ENCODE results near the gene HMGN1.

HMGN1 gene

DNA sequence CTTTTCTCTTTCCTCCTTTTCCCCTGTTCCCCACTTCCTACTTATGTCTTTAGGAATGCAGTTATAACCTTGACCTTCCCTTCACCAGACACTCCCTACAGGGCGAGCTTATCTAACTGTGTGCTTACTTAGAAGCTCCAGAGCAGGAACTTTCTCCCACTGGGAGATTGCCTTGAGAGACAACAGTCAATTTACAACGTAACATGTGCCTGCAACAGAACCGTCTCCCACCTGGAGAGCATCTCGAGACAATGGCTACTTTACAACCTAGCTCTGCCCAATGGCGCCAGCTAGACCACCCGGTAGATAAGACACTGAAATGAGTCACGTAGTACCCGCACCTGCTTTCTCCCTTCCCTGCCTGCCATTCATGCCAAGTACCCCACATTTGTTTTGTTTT lies 16.7 kb downstream of the HMGN1 start:
- no peak for DNase-seq (ENCODE audit: low read depth, low spot score)

DNA sequence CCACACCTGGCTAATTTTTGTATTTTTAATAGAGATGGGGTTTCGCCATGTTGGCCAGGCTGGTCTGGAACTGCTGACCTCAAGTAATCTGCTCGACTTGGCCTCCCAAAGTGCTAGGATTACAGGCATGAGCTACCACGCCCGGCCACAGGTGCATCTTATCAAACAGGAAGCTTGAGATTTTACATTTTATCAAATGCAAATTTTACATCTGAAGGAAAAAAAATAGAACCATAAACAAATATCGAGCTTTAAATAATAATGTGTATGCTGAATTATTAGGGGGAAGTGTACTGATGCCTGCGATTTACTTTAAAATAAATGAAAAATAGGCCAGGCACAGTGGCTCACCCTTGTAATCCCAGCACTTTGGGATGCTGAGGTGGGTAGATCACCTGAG lies 18.9 kb downstream of the HMGN1 start:
- DNase-seq (ENCODE audit: low read depth, low spot score): no peak

GRCh38 chr21:39327727-39328126 lies 21.2 kb downstream of the HMGN1 start:
- no peak for DNase-seq (ENCODE audit: low read depth, low spot score)

GRCh38 chr21:39326607-39327307 lies 22.1 kb downstream of the HMGN1 start:
- DNase-seq (ENCODE audit: low read depth, low spot score): no peak

- DNase-seq (ENCODE audit: low read depth, low spot score): no peak
Observed at GRCh38 chr21:39325458-39325857, 23.4 kb downstream of the HMGN1 start.

DNA sequence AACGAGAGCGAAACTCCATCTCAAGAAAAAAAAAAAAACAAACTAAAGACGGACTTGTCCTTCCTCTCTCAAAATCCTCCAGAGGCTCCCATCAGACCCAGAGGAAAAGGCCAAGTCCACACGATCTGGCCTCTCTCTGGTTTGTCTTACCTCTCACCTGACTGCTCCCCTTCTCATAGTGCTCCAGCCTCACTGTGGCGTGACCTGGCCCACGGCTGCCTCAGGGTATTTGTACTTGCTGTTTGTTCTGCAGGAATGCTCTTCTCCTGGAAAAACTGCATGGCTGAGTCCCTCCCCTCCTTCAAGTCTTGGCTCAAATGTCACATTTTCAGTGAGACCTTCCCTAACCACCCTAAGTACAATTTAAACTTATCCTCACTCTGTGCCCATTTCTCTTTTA lies 27.5 kb downstream of the HMGN1 start:
- DNase-seq (ENCODE audit: low read depth, low spot score): no peak

DNA sequence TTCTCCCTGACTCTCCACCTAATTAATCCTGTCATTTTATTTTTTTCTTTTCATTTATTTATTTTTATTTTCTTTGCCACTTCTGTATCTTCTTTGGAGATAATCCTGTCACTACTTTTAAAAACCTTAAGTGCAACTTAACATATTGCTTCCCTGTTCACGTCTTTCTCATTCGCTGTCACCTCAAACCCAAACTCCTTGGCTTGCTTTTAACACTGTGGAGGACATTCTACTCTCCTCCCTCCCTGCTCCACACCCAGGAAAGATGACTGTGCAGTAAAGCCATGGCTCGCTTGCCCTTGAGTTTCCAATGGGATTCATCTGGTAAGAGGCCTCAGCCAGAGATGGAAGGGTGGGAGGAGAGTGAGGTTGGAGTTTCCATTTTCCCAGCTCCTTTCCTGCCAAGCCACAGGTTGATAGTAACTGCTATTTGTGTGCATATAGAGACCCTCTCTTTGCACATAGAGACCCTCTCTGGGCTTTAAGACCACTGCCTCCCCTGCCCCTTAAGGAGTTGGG lies 29.0 kb downstream of the HMGN1 start:
- DNase-seq (ENCODE audit: low read depth, low spot score): no peak

DNA sequence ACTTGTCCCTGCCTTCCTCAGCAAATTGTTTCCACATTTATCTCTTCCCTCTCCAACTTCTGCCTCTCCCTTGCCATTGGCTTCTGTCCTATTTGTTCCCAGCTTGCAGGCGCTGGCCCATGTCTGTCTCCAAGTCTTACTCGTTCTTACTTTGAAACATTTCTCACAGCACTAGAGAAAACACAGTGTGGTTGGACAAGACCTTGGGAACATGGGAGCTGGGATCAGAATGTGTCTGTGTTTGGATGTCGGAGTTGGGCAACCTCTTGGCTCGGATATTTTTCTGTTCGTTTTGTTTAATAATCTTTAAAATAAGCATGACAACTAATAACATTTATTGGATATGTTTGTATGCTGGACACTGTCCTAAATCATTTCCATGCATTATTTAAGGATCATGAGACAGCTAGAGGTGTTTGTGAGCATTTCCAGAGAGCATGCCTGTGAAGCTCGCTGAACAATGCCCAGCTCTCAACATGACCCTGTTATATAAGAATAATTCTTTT lies 29.6 kb downstream of the HMGN1 start:
- no peak for DNase-seq (ENCODE audit: low read depth, low spot score)

- no peak for DNase-seq (ENCODE audit: low read depth, low spot score)
Observed at GRCh38 chr21:39318091-39318959, 30.6 kb downstream of the HMGN1 start.

DNA sequence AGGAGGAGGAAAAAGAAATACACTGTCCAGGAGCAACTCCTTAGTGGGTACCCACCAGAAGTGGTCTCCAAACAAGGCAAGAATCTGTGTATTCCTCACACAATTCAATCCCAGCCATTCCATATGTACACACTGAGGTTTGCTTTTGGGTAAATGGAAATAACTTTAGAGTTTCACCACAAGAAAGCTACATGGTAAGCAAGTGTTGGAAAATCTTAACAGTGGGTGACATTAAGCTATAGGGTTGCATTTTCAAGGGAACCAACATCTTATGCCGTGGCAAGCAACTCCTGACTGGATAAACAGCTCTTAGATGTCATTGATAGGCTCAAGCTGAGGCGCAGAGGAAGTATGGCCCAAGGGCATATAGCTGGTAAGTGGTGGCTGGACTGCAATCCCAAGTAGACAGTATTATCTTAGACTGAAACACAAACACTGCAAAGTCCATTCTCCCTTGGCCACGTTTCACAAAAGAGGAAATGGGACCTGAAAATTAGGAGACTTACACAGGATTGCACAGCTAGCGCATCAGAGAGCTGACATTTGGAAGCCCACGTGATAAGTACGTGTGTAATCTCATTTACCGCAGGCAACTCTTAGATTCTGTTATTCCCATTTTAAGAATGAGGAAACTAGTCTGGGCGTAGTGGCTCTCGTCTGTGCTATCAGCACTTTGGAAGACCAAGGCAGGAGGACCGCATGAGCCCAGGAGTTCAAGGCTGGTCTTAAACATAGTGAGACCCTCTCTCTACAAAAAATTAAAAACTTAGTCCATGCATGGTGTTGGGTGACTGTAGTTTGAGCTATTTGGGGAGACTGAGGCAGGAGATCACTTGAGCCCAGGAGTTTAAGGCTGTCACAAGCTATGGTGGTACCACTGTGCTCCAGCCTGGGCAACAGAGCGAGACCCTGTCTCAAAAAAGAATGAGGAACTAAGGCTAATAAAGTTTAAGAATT lies 31.5 kb downstream of the HMGN1 start:
- DNase-seq (ENCODE audit: low read depth, low spot score): no peak

- DNase-seq (ENCODE audit: low read depth, low spot score): no peak
Observed at GRCh38 chr21:39316729-39317128, 32.2 kb downstream of the HMGN1 start.

GRCh38 chr21:39315603-39316445 lies 33.1 kb downstream of the HMGN1 start:
- no peak for DNase-seq (ENCODE audit: low read depth, low spot score)

DNA sequence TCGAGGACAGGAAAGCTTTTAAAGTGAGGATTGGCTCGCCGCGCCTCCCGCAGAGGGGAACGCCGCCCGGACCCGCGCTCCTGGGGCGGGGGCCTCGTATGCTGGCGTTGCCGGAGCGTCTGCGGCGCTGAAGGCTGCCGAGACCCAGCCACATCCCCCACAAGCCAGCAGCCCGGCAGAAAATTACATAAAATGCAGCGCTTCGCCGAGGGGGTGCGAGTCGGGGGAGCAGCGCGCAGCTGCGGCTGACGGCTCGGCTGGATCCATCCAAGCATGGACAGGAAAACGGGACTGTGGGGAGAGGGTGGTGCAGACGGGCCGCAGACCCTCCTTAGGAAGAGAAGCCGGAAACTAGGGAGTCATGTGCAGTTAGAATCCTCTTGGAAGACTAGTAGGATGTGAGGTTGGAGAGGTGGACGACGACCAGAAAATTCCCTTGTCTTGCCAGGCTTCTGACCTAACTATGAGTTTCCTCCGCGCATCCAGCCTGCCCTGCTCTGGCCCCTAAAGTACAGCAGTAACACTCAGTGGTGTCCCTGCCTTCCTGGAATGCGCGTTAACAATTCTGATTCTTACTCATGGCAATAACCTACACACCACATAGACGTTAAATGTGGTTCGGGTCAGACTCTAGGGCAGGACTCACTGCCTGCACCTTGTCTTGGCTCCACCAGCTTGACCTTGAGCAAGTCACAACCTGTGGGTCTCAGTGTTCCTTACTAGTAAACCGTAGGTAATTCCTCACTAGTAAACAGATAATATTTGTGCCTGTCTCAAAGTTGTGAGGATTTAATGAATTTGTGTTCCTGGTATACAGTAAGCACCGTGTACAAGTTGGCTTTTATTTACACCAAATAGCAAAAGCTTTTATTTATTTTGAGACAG lies 34.5 kb downstream of the HMGN1 start:
- peak; percentile 81 for DNase-seq (ENCODE audit: low read depth, low spot score)

- DNase-seq (ENCODE audit: low read depth, low spot score): peak; percentile 94
Observed at GRCh38 chr21:39313571-39314142, 35.2 kb downstream of the HMGN1 start, which contains the start of gene BRWD1. Gene BRWD1, minus strand, starts transcription at chr21:39313632. Its CDS starts 141 bp downstream, at chr21:39313491.

GRCh38 chr21:39313042-39313570 lies 35.8 kb downstream of the HMGN1 start:
- DNase-seq (ENCODE audit: low read depth, low spot score): peak; percentile 44

DNA sequence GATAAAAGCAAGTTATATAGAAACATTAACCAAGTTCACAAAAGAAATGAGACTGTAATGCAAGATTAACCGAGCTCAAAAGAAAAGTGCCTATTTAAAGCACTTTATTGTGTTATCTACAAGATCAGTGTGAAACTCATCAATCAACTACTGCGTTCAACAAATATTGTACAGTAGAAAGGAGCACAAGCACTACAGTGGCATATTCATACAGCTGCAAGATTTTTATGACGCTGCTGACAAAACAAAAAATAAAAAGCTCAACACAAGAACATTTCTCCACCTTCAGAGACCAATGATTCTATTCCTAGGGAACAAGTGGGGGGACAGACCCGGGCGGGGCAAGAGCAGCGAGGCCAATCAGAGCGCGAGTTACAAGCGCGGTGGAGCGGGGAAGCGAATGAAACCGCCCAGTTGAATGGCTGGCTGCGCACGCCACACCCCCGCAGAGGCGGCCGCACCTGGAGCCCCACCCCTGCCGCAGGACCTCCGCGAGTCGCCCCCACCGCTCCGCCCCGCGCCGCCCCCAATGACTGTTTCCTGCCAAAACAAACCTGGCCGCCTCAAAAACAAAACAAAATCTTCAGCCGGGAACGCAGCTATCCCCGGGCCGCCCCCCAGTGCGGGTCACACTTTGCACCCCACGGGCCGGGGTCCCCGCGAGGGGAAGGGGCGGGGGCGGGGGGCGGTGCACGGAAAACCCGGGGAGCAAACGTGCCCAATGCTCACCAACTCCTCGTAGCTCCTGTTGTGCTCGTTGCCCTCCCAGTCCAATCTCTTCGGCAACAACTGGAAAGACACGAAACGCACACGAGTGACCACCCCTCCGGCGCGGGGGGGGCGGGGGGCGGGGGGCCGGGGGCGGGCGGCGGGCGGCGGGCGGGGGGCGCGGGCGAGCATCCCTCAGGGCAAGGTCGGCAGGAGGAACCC lies 36.5 kb downstream of the HMGN1 start:
- DNase-seq (ENCODE audit: low read depth, low spot score): peak; percentile 96

DNA sequence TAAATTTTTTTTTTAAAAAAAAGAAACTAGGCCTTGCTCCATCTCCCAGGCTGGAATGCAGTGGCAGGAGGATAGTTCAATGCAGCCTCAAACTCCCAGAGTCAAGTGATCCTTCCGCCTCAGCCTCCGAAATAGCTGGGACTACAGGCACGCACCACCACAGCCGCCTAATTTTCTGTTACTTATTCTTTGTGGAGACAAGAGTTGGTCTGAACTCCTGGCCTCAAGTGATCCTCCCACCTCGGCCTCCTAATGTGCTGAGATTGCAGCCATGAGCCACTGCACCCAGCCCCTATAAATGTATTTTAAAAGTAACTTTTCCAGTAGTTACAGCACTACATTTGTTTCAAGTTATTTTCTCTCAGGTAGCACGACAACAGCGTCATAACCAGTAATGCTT lies 37.7 kb downstream of the HMGN1 start:
- DNase-seq (ENCODE audit: low read depth, low spot score): no peak

DNA sequence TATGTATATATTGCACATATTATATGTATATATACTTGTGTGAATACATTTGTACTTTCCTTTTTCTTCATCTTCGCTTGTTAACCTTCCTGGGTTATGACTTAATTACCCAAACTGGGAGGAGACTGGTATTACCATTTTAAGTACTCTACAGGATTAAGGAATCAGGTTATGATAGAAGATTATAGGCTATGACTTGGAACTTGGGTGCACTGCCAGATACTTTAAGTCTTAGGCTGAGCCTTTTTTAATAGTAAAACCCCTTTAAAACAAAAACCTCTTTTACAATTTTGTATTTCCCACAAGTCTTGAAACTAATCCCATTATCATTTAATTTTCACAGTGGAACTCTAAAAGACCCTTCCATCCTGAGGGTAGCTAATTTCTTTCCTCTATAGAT lies 41.4 kb downstream of the HMGN1 start:
- no peak for DNase-seq (ENCODE audit: low read depth, low spot score)

Measured in astrocyte of the hippocampus (primary cell).